Measurements from ENCODE around the gene ARL9.

Gene ARL9

DNA sequence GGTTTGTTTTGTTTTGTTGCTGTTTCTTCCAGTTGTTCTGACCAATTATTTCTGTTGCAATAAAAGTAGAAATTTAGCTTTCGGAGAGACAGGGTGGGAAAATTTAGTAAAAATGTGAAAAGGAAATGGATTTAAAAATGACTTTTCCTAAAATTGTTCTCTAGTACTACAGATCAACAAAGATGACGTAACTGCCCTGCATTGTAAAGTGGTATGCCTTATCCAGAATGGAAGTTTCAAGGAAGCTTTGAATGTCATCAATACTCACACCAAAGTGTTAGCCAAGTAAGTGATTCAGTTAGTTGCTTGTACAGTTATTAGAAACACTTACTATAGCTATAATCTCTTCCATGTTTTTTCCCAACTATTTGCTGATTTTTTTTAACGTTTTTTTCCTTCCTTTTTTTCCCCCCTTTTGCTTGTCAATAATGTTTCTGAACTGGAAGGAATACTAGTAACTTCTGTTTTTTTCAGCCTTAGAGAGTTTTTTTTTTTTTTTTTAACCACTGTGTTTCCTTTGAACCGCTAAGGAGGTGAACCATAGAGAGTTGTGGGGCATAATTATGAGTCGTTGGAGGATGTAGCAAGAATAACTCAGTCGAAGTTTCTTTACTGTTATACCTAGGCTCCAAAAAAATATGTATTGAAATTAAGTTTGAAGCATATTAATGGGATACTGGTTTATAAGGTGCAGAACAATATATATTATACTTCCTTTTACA lies 35.9 kb upstream of the ARL9 start:
- H3K27me3 ChIP-seq (ENCODE audit: control insufficient read depth in 1 of 2, insufficient read depth in 2 of 2, low read length in 2 of 2): no peaks in the 10 kb centered on the region
- no peak overlapping the region for H3K27ac ChIP-seq (ENCODE audit: low read depth, low read length)
- H3K9me3 ChIP-seq (ENCODE audit: low read length): no peaks in the 10 kb centered on the region
- H3K9ac ChIP-seq (ENCODE audit: low read length): no peak overlapping the region
- H3K4me1 ChIP-seq (ENCODE audit: insufficient read depth, low read length): peaks cover 28% of the 10 kb centered on the region
- peaks cover 33% of the 10 kb centered on the region for H3K36me3 ChIP-seq (ENCODE audit: insufficient read depth, low read length)
- H3K4me3 ChIP-seq (ENCODE audit: low read depth in 1 of 2, low read length in 2 of 2): no peak overlapping the region

- Histone ChIP-seq H3K4me1 (ENCODE audit: insufficient read depth, low read length) (no peaks in the 10 kb centered on the region), H3K36me3 (ENCODE audit: insufficient read depth, low read length) (peaks cover 58% of the 10 kb centered on the region), H3K27ac (ENCODE audit: low read depth, low read length) (no peak overlapping the region), H3K4me3 (ENCODE audit: low read depth in 1 of 2, low read length in 2 of 2) (no peak overlapping the region), H3K9me3 (ENCODE audit: low read length) (no peaks in the 10 kb centered on the region), H3K9ac (ENCODE audit: low read length) (no peak overlapping the region), H3K27me3 (ENCODE audit: control insufficient read depth in 1 of 2, insufficient read depth in 2 of 2, low read length in 2 of 2) (no peaks in the 10 kb centered on the region)
Observed at GRCh38 chr4:56475917-56476316, 29.7 kb upstream of the ARL9 start.

GRCh38 chr4:56477192-56477702 lies 28.3 kb upstream of the ARL9 start:
- Histone ChIP-seq H3K9ac (ENCODE audit: low read length) (no peak overlapping the region), H3K27ac (ENCODE audit: low read depth, low read length) (no peak overlapping the region), H3K27me3 (ENCODE audit: control insufficient read depth in 1 of 2, insufficient read depth in 2 of 2, low read length in 2 of 2) (no peaks in the 10 kb centered on the region), H3K9me3 (ENCODE audit: low read length) (no peaks in the 10 kb centered on the region), H3K36me3 (ENCODE audit: insufficient read depth, low read length) (peaks cover 45% of the 10 kb centered on the region), H3K4me3 (ENCODE audit: low read depth in 1 of 2, low read length in 2 of 2) (no peak overlapping the region), H3K4me1 (ENCODE audit: insufficient read depth, low read length) (no peaks in the 10 kb centered on the region)

DNA sequence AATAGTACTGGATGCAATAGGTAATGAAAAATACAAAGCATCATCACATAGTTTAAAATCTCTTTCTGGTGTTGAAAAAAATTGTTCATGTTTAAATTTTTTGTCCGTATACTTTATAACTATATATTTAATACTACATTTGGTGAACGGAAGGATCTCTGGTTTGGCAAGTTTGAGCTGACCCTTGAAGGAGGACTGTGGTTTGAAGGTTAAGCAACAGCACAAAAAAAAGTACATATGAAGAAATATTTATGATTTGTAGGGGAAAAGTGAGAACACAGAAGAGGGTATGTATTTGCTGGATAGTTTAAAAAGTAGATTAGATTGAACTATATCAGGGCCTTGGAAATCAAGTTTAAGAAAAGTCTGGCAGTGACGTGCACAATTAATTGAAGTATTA lies 24.9 kb upstream of the ARL9 start:
- no peak overlapping the region for H3K4me3 ChIP-seq (ENCODE audit: low read depth in 1 of 2, low read length in 2 of 2)
- H3K9me3 ChIP-seq (ENCODE audit: low read length): no peaks in the 10 kb centered on the region
- no peaks in the 10 kb centered on the region for H3K27me3 ChIP-seq (ENCODE audit: control insufficient read depth in 1 of 2, insufficient read depth in 2 of 2, low read length in 2 of 2)
- H3K4me1 ChIP-seq (ENCODE audit: insufficient read depth, low read length): no peaks in the 10 kb centered on the region
- no peak overlapping the region for H3K27ac ChIP-seq (ENCODE audit: low read depth, low read length)
- H3K36me3 ChIP-seq (ENCODE audit: insufficient read depth, low read length): peaks cover 40% of the 10 kb centered on the region
- no peak overlapping the region for H3K9ac ChIP-seq (ENCODE audit: low read length)

- no peaks in the 10 kb centered on the region for H3K9me3 ChIP-seq (ENCODE audit: low read length)
- H3K36me3 ChIP-seq (ENCODE audit: insufficient read depth, low read length): peaks cover 22% of the 10 kb centered on the region
- H3K4me1 ChIP-seq (ENCODE audit: insufficient read depth, low read length): no peaks in the 10 kb centered on the region
- H3K27ac ChIP-seq (ENCODE audit: low read depth, low read length): no peak overlapping the region
- no peak overlapping the region for H3K4me3 ChIP-seq (ENCODE audit: low read depth in 1 of 2, low read length in 2 of 2)
- no peak overlapping the region for H3K9ac ChIP-seq (ENCODE audit: low read length)
- H3K27me3 ChIP-seq (ENCODE audit: control insufficient read depth in 1 of 2, insufficient read depth in 2 of 2, low read length in 2 of 2): no peaks in the 10 kb centered on the region
Observed at GRCh38 chr4:56496241-56496640, 9.3 kb upstream of the ARL9 start.

DNA sequence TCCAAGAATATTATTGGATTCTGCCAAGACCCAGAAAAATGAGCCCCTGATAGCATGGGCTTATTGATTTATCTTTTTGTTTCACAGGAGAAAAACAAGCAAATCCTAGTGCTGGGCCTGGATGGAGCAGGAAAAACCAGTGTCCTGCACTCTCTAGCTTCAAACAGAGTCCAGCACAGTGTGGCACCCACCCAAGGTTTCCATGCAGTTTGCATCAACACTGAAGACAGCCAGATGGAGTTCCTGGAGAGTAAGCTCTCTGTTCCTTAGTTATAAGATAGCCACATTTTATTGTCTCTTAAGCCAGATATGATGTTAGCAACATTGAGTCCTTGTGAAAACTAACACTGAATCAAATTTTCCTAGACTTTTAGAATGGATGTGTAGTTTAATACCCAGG lies 5.5 kb downstream of the ARL9 start:
- no peaks in the 10 kb centered on the region for H3K27me3 ChIP-seq (ENCODE audit: control insufficient read depth in 1 of 2, insufficient read depth in 2 of 2, low read length in 2 of 2)

GRCh38 chr4:56512166-56512565 lies 6.6 kb downstream of the ARL9 start:
- Histone ChIP-seq H3K9me3 (ENCODE audit: low read length) (no peaks in the 10 kb centered on the region), H3K4me1 (ENCODE audit: insufficient read depth, low read length) (peaks cover 16% of the 10 kb centered on the region), H3K27ac (ENCODE audit: low read depth, low read length) (no peak overlapping the region), H3K36me3 (ENCODE audit: insufficient read depth, low read length) (no peaks in the 10 kb centered on the region), H3K9ac (ENCODE audit: low read length) (no peak overlapping the region), H3K27me3 (ENCODE audit: control insufficient read depth in 1 of 2, insufficient read depth in 2 of 2, low read length in 2 of 2) (no peaks in the 10 kb centered on the region), H3K4me3 (ENCODE audit: low read depth in 1 of 2, low read length in 2 of 2) (no peak overlapping the region)

More for the DNA sequence above, 5.5 kb downstream of the ARL9 start:
- Histone ChIP-seq H3K9me3 (ENCODE audit: low read length) (no peaks in the 10 kb centered on the region), H3K9ac (ENCODE audit: low read length) (no peak overlapping the region), H3K4me3 (ENCODE audit: low read depth in 1 of 2, low read length in 2 of 2) (no peak overlapping the region), H3K4me1 (ENCODE audit: insufficient read depth, low read length) (peaks cover 21% of the 10 kb centered on the region), H3K36me3 (ENCODE audit: insufficient read depth, low read length) (no peaks in the 10 kb centered on the region), H3K27ac (ENCODE audit: low read depth, low read length) (peak overlapping the region; percentile 16)

GRCh38 chr4:56513517-56513916 lies 7.9 kb downstream of the ARL9 start:
- Histone ChIP-seq H3K9me3 (ENCODE audit: low read length) (no peaks in the 10 kb centered on the region), H3K27ac (ENCODE audit: low read depth, low read length) (no peak overlapping the region), H3K4me1 (ENCODE audit: insufficient read depth, low read length) (peaks cover 16% of the 10 kb centered on the region), H3K36me3 (ENCODE audit: insufficient read depth, low read length) (no peaks in the 10 kb centered on the region), H3K4me3 (ENCODE audit: low read depth in 1 of 2, low read length in 2 of 2) (no peak overlapping the region), H3K9ac (ENCODE audit: low read length) (no peak overlapping the region), H3K27me3 (ENCODE audit: control insufficient read depth in 1 of 2, insufficient read depth in 2 of 2, low read length in 2 of 2) (no peaks in the 10 kb centered on the region)

GRCh38 chr4:56530269-56531148 lies 24.9 kb downstream of the ARL9 start:
- H3K36me3 ChIP-seq (ENCODE audit: insufficient read depth, low read length): no peaks in the 10 kb centered on the region
- H3K4me3 ChIP-seq (ENCODE audit: low read depth in 1 of 2, low read length in 2 of 2): peak overlapping the region; percentile 81
- H3K27ac ChIP-seq (ENCODE audit: low read depth, low read length): peak overlapping the region; percentile 66
- H3K4me1 ChIP-seq (ENCODE audit: insufficient read depth, low read length): peaks cover 4% of the 10 kb centered on the region
- H3K9me3 ChIP-seq (ENCODE audit: low read length): no peaks in the 10 kb centered on the region
- no peaks in the 10 kb centered on the region for H3K27me3 ChIP-seq (ENCODE audit: control insufficient read depth in 1 of 2, insufficient read depth in 2 of 2, low read length in 2 of 2)
- peak overlapping the region; percentile 35 for H3K9ac ChIP-seq (ENCODE audit: low read length)

DNA sequence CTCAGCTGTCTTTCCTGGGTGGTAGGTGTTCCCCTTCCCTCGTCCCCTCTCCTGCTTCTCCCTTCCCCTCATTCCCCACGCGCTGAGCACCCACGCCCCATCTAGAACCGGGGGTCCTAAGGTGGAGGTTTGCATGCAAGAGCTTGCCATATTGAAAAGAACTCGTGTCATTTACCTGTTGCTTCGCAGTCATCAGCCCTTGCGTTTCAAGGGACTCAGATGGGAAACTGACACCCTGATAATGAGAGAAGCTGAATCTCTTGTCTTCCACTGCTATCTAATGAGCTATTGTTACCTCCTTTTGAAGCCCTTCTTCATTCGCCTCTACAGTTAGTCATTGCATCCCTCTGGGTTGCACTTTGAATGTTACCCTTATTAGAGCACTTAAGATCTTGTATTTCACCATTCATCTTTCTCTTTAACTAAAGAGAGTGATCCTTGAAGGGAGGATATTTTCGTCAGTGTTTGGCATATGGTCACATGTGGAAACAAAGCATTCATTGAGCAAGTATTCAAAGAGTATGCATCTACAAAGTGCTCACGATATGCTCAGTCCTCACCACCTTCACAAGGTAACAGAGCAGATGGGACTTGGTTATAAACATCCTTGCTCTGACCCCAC lies 25.7 kb downstream of the ARL9 start:
- H3K4me3 ChIP-seq (ENCODE audit: low read depth in 1 of 2, low read length in 2 of 2): peak overlapping the region; percentile 81
- peaks cover 4% of the 10 kb centered on the region for H3K4me1 ChIP-seq (ENCODE audit: insufficient read depth, low read length)
- H3K9ac ChIP-seq (ENCODE audit: low read length): peak overlapping the region; percentile 35
- no peaks in the 10 kb centered on the region for H3K36me3 ChIP-seq (ENCODE audit: insufficient read depth, low read length)
- H3K27me3 ChIP-seq (ENCODE audit: control insufficient read depth in 1 of 2, insufficient read depth in 2 of 2, low read length in 2 of 2): no peaks in the 10 kb centered on the region
- H3K27ac ChIP-seq (ENCODE audit: low read depth, low read length): peak overlapping the region; percentile 30
- H3K9me3 ChIP-seq (ENCODE audit: low read length): no peaks in the 10 kb centered on the region

- H3K36me3 ChIP-seq (ENCODE audit: insufficient read depth, low read length): no peaks in the 10 kb centered on the region
- H3K27ac ChIP-seq (ENCODE audit: low read depth, low read length): no peak overlapping the region
- no peaks in the 10 kb centered on the region for H3K9me3 ChIP-seq (ENCODE audit: low read length)
- H3K4me3 ChIP-seq (ENCODE audit: low read depth in 1 of 2, low read length in 2 of 2): peak overlapping the region in 1 of 2 donors; percentile 81
- peaks cover 4% of the 10 kb centered on the region for H3K4me1 ChIP-seq (ENCODE audit: insufficient read depth, low read length)
- no peak overlapping the region for H3K9ac ChIP-seq (ENCODE audit: low read length)
- no peaks in the 10 kb centered on the region for H3K27me3 ChIP-seq (ENCODE audit: control insufficient read depth in 1 of 2, insufficient read depth in 2 of 2, low read length in 2 of 2)
Observed at GRCh38 chr4:56531823-56532222, 26.2 kb downstream of the ARL9 start.
